NK-92 treated with Interleukin-12 subunit alpha and Interleukin-12 subunit beta, amount 100 ng/mL, for 24 hours (cell line): ENCODE measurements around the gene ATAD2B.
A peak's percentile ranks its signal among the peaks of the same experiment; 100 is the strongest.
"Not testable (repeated sequence)": the region's sequence is repeated elsewhere in the genome, so short reads cannot be mapped to it uniquely, and the experiment has no call there.

Experiments used
- DNase-seq: peaks from one replicate; lab custom pipeline; 2025; lab: John Stamatoyannopoulos, UW

Gene ATAD2B

DNA sequence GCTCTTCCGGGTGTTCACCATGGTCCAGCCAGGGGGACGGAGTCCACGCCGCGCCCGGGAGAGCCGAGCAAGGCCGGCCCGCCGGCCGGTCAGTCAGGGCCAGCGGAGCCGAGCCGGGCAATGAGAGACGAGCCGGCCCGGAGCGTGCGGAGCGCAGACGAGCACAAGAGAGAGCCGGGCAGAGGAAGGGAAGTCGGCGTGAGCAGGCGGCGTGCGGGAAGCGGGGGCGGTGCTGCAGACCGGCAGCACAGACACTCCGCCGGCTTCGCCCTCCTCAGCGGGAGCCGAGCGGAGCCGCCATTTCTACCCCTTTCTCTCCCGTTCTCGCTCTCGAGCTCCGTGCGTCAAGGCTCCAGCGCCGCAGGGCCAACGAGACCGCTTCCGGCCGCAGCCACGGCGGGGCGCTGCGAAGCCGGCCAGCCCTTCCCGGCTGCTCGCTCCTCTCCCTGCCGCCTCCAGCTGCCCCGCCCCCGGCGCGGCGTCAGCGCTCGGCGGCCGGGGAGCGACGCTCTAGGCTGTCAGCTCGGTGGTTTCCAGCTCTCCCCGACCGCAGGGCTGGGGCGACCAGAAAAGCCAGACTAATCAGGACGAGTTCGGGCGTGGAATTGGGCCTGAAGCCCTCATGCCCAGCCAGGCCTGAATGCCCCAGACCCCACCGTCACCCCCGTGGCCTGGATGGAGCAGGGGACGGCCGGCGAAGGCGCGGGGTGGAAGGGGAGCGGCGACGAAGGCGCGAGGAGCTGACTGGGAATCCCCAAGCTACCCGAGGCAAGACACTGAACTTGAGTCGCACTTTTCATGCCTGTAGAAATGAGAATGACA is at the start of gene ATAD2B:
TSS of gene ATAD2B (minus strand) at position 374 of the 822 bp plus-strand sequence. CDS start at position 21, 353 bp downstream.
- DNase-seq, result peak; percentile 80

DNA sequence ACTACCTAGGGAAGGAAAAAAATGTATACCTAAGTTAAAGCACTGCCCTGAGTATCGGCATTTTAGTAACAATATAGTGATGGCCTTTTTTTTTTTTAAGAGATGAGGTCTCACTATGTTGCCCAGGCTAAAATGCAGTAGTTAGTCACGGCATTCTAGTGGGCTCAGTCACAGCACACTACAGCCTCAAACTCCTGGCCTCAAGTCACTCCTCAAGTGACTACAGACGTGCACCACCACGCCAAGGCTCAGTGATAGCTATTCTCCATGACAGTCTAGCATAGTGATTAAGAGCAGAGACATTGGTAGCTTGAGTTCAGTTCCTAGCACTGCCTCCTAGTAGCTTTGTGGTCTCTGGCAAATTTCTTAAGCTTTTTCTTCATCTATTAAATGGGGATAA is 40.9 kb upstream of the ATAD2B start:
- no peak for DNase-seq

DNA sequence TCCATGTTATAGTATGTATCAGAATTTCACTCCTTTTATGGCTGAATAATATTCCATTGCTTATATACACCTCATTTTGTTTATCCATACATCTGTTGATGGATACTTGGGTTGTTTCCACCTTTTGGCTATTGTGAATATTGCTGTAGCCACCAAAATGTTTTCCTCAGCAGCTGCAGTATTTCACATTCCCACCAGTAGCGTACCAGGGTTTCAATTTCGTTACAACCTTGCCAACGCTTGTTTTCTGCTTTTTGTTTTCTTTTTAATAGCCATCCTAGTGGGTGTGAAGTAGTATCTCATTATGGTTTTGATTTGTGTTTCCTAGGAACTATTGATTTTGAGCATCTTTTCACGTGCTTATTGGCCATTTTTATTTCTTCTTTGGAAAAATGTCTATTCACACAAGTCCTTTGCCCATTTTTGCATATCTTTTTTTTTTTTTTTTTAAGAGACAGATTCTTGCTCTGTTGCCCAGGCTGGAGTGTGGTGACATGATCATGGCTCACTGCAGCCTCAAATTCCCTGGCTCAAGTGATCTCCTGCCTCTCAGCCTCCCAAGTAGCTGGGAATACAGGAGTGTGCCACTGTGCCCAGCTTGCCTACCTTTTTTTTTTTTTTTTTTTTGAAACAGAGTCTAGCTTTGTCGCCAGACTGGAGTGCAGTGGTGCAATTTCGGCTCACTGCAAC is 27.5 kb upstream of the ATAD2B start:
- DNase-seq, result no peak

DNA sequence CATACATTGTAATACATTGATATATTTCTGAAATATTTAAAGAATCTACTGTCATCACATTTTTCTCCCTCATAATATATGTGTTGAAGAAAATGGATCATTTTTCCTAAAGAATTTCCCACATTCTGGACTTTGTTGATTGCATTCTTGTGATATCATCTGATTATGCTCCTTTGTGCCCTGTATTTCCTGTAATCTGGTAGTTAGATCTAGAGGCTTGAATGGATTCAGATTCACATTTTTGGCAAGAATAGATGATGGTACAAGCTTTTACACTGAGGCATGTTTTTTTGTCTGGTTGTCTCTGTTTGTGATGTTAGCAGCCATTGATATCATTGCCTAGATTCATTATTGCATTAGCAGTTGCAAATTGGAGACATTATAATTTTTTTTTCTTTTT is 26.7 kb upstream of the ATAD2B start:
- DNase-seq, result no peak

DNA sequence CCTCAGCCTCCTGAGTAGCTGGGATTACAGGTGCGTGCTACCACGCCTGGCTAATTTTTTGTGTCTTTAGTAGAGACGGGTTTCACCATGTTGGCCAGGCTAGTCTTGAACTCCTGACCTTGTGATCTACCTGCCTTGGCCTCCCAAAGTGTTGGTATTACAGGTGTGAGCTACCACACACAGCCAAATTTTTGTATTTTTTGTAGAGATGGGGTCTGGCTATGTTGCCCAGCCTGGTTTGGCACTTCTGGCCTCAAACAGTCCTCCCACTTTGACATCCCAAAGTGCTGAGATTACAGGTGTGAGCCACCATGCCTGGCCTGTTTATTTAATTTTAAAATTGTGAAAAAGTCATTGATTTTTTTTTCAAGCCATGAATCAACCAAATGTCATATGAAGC is 25.6 kb upstream of the ATAD2B start:
- DNase-seq, result not testable (repeated sequence)

DNA sequence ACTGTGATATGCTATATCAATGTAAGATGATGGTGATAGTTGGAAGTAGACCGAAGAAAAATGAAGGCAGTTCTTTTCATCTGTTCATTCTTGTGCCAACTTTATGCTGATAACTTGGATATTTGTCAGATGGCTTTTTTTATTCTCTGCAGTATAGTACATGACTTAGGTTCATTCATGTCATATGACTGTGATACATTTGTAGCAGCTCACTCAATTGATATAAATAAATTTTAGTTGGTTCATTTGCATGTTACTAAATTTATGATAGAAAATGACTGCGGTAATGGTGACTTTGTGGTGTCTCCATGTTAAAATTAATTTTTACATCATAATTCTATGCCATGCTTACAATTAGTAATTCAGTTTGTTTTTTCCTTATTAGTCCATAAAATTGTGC is 20.4 kb upstream of the ATAD2B start:
- no peak for DNase-seq

DNA sequence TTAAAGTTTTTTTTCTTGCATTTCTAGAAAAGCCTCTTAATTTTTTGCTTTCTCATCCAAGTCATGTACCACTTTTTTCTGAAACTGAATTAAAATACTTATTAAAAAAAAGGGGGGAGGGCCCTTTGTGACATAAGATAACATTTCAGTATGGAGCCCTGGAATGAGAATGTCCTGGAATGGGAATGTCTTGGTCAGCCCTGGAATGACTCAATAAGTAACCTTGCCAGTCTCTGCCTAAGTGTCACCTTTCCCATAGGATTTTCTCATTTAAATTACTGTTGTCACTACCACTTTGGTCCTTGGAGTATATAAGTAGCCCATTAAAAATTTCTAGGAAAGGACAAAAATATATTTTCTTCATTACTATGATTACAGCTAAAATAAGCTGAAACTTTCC is 18.1 kb upstream of the ATAD2B start:
- no peak for DNase-seq

DNA sequence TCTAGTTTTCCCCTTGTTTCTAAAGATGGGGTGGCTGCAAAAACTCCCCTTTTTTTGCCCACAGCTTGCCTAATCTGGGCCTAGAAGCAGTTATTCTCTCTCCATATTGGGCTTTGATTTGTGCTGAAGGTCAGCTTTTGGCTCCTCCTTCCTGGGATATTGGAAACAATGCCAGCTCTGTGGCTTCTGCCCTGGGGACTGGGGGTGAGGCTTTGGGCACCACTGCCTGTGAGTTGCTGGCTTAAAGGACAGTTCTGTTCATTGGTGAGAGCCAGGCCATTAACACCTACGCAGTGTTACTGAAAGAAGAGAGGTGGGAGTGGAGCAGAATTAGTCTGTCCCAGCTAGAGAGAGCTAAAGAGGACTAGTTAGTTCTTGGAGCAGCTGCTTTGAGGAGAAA is 17.6 kb upstream of the ATAD2B start:
- DNase-seq, result no peak

DNA sequence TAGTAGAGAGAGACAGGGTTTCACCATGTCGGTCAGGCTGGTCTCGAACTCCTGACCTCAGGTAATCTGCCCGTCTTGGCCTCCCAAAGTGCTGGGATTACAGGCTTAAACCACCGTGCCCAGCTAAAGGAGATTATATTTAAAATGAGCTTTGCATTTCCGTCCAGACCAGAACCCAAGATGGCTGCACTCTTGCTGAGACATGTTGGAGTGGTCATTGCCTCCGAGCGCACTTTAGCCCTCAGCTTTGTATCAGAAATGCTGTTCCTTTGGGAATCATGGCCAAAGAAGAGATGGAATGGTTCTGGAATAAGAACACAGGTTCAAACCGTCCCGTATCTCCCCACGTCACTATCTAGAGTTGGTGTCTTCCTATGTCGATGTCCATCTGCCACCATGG is 16.7 kb upstream of the ATAD2B start:
- DNase-seq, result no peak

DNA sequence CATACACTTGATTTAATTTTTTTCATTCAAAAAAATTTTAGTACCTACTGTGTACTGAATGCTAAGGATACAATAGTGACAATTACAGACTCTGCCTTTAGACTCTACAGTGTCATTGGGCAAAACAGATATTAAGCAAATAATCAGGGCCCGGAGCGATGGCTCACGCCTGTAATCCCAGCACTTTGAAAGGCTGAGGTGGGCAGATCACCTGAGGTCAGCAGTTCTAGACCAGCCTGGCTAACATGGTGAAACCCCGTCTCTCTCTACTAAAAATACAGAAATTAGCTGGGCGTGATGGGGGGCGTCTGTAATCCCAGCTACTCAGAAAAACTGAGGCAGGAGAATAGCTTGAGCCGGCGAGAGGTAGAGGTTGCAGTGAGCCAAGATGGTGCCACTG is 14.7 kb upstream of the ATAD2B start:
- DNase-seq, result no peak

DNA sequence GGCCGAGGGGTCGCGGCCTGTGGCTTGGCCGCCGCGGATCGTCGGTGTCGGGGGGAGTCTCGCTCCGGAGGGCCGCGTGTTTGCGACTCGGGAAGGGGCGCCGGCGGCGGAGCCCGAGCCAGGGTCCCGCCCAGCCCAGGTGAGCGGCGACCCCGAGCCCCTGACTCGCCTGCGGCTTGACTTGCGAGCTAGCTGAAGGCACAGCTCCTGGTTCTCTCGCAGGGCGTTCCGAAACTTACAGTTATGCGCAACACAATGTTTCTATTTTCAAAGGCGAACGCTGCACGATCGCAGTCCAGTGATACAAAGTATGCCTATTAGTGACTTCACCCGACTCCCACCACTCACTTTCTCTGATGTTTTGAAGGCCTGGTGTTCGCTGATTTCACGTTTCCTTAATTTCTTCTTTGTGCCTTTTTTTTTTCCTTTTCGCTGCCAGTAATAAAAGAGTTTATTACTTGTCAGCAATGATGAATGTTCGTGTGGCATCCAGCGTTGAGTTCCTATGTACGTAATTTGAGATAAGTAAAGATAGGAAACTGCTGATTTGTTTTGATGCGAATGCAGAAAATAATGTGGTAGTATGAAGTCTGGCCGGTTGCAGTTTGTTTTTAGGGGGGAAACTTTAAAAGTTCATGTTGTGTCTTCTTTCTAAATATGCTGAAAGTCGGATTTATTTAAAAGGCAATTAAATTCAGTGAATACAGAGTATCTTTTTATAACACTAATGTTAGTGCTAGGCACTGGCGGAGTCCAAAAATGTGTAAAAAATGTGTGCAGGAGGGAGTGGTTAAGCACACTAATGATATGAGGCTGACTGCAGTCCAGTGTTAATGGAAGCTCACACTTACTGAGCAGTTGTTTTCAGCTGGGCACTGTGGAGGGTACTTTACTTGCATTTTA is 14.0 kb upstream of the ATAD2B start:
- no peak for DNase-seq

DNA sequence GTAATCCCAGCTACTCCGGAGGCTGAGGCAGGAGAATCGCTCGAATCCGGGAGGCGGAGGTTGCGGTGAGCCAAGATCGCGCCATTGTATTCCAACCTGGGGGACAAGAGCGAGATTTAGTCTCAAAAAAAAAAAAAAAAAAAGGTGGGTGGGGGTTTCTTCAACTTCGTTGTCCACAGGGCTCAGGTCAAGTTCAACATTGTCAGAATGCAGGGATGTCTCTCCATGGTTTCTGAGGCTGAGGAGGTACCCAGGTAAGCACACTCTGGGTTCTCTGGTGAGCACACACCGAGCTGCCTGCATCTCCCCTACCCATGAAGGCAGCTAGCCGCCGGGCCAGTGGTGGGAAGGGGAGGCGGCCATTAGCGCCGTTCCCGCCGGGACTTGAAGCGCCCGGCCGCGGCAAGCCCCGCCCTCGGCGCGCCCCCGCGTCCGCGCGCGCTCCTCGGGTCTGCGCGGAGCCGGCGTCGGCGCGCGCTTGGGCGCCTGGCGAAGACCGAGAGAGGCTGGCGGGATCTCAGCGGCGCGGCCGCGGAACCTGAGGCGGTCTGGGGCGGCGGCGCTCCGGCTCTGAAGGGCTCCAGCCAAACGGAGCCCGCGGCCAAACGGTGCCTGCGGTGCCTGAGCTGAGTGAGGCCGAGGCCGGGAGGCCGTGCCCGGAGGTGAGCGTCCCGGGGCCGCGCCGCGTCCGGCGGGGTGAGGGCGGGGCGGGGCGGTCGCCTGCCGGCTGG is 13.2 kb upstream of the ATAD2B start, which contains the start of gene UBXN2A:
TSS of gene UBXN2A (plus strand) at position 477 of the 731 bp plus-strand sequence. CDS start 17,852 bp downstream, outside the sequence.
- DNase-seq, result peak; percentile 32

DNA sequence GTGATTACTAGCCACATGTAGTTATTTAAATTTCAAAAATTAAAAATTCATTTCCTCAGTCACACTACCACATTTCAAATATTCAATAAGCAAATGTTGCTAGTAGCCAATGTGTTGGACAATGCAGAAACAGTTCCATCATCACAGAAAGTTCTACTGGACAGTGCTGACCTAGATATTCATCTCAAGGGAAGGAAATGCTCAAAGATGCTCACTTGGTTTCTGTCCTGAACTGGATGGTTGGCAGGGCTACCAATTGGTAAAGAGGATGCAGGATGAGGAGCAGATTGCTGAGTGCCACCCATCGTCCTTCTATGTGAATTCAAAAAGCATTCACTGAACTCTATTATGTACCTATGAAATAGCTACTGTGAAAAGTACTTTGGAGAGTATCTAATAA is 7.3 kb upstream of the ATAD2B start:
- no peak for DNase-seq

DNA sequence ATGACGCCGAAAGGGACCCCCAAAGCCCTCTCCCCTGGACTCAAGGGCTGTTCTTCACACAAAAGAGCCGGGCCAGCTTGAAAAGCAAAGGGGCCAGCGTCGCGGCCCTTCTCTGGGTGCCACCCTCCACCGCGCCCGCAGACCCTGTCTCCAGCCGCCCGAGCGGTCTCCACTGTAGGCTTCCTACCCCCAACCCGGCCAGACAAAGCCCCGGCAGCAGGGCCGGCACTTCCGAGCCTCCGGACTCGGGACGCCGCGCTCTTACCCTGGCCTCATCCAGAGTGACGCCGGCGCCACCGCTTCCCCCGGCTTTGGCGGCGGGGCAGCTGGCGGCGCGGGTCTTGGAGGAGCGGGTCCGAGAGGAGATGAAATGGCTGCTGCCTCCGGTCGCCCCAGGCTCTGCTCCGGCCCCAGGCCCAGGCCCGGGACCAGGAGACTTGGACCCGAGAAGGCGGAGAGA is 603 bp downstream of the ATAD2B start:
- DNase-seq, result peak; percentile 43

DNA sequence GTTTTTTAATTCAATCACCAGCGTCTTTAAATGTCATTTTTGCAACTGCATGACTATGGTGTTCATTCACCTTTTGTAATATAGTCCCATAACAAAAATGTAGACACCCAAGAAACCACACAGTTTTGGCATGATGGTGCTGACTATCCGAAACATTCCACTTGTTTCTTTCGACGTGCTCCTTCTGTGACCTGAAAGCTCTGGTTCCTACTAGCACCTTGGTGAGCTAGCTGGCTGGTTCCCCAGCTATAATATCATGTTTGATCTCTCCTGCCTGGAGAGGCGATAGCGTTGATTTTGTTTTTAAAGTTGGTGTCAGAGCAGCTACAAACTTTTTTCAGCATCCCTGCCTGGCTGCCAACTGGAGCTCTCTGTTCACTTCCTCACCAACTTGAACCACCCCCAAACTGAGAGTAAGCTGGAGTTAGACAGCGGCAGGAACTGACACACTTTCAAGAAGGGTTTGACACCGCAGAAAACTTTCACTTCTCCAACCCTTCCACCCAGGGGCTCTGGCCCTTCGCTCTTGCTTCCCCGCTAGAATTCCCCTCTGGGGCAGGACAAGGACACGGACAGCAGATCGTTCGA is 1.1 kb downstream of the ATAD2B start:
- peak; percentile 31 for DNase-seq

DNA sequence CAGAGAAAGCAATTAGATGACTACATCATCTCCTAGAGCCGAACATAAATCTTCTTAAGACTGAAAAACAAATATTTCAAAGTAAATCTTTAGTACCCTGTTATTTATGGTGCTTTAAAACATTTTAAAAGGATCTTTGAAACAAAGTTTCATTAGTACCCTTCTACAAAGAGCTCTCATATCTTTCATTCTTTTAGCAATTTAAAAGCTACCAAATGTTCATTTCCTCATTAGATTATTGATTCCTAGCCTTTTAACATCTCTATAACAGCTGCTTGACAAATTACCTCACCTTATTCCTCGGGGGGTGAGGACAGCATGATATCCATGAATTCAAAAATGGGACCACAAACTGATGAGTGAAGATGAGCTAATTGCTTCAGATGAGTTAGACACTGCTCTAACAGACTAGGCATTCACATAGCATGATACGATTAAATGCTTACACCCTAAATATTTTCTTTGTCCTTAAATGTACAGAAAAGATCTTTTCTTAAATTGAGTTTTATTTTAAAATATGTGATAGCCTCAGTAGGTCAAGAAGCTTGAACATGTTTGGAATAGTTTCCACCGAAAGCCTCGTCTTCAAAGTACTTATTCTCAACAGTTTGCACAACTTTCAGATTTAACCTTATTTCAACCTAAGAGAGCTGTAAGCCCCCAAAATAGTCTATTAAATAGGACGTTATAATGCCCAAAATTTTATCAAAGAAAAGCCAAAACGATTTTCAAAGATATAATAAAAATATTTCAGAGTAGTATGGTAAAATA is 2.1 kb downstream of the ATAD2B start:
- DNase-seq, result no peak

DNA sequence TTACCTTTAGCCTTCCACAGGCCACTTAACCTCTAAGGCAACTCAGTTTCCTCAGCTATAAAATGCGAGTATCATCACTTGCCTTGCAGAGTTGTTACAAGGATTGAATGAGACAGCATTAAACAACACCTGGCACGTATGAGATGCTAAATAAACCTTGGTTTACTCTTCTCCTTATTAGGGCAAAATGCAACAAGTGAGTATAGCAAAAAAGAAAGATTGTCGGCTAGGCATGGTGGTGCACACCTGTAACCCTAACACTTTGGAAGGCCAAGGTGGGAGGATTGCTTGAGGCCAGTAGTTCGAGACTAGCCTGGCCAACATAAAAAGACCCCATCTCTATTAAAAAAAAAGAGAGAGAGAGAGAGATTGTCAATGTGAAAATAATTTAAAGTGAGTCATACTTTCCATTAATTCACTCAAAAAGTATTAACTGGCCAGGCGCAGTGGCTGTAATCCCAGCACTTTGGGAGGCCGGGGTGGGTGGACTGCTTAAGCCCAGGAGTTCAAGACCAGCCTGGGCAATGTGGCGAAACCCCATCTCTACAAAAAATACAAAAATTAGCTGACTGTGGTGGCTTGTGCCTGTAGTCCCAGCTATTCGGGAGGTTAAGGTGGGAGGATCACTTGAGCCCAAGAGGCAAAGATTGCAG is 8.0 kb downstream of the ATAD2B start:
- no peak for DNase-seq

DNA sequence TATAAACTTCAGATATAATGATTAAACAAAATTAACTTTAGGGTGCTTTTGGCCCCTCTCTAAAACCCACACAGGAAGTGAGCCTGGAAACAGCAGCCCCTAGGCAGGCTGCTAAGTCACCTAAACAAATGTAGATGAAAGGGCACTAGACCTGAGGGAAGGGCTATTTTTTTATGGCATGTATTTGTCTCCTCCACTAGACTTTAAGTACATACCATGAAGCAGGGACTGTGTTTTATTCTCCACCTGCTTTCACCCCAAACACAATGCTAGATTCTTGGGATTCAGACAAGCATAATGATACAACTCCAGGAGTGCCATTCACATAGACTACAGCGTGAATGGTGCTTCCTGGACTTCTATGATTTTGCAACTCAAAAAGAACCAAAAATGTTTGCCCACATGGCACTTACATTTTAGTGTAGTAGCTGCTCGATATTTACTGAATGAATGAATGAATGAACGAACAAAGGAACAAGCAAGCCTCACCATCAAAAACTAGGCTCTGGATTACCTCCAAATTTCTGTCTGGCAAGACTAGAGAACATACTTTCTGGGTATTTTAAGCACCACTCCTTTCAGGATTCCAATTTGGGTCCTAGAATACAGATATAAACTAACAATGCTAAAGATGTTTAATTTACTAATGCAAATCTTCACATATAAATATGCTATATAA is 10.1 kb downstream of the ATAD2B start:
- DNase-seq, result no peak

DNA sequence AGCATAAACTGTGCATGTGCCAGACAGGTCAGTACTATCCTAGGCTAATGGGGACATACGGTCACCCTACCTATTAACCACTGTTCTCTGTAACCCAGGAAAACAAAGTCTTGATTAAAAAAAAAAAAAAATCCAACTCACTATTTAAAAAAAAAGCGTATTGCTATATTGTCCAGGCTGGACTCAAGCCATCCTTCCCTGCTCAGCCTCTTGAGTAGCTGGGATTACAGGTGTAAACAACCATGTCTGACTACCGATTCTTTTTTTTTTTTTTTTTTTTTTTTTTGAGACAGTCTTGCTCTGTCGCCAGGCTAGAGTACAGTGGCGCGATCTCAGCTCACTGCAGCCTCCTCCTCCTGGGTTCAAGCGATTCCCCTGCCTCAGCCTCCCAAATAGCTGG is 11.6 kb downstream of the ATAD2B start:
- DNase-seq, result no peak
